Transverse colon (tissue), 4 donors: ENCODE results near the gene SLC25A24. TPM values are rescaled to one million over a fixed set of nuclear protein-coding genes. Genes with fewer than 3 reads are reported as not detected.

Source experiments
- DNase-seq: peaks from one replicate; pipeline ENCODE4 v3.0.0-alpha.2; 2019
- H3K27ac ChIP-seq, 4 donors: fragments of 200-600 bp; sonication (generic); 2 replicates each; pipeline ENCODE4 v1.5.1; 2016 to 2018; ENCODE audit warnings: inconsistent platforms in 4 of 4
- H3K27me3 ChIP-seq: fragments of 200-600 bp; sonication (generic); 2 replicates; pipeline ENCODE4 v1.5.1; 2017; ENCODE audit warnings: inconsistent platforms
- H3K36me3 ChIP-seq, 4 donors: fragments of 200-600 bp; sonication (generic); 2 replicates each; pipeline ENCODE4 v1.5.1; 2017 to 2019; ENCODE audit warnings: inconsistent platforms in 4 of 4
- H3K4me1 ChIP-seq, 4 donors: fragments of 200-600 bp; sonication (generic); 2 replicates each; pipeline ENCODE4 v1.5.1; 2017 to 2020; ENCODE audit warnings: inconsistent platforms in 4 of 4
- H3K4me3 ChIP-seq, 4 donors: fragments of 200-600 bp; sonication (generic); 1 replicate in 1 of 4; 2 replicates in 3 of 4; pipeline versions ENCODE4 v1.5.1 to v1.6.1; 2017 to 2019; ENCODE audit warnings: inconsistent platforms in 4 of 4
- H3K9me3 ChIP-seq, 2 donors: fragments of 200-600 bp; sonication (generic); 2 replicates each; pipeline ENCODE4 v1.5.1; 2017 to 2019; ENCODE audit warnings: inconsistent platforms in 2 of 2
- EP300 ChIP-seq: sonication (generic); formaldehyde crosslinking; IDR thresholded peaks from one replicate; pipeline ENCODE4 v1.6.1; 2017; ENCODE audit warnings: antibody characterized with exemption, low read depth
- POLR2A ChIP-seq: fragments of 450-650 bp; IDR thresholded peaks from one replicate; pipeline ENCODE4 v1.6.1; 2016; ENCODE audit warnings: antibody characterized with exemption, mild to moderate bottlenecking, moderate library complexity
- POLR2AphosphoS5 ChIP-seq, 3 donors: sonication (generic); formaldehyde crosslinking; IDR thresholded peaks; one replicate each; pipeline ENCODE4 v1.6.1; 2016; ENCODE audit warnings: antibody characterized with exemption in 3 of 3
- WGBS, 2 donors: methylation state at CpG; one replicate each; pipeline ENCODE4 v1.1.5; 2018; ENCODE audit warnings: low coverage in 1 of 2; 5-methylcytosine and 5-hydroxymethylcytosine counted together
- in situ Hi-C, 4 donors: fragments of 200-750 bp; cut with MboI; loops; one replicate each; pipeline versions ENCODE4 v1.15.0 to v1.15.1; 2017; ENCODE audit warnings: low sequenced_read_pairs in 3 of 4, low pct_ligation_motif_present in 1 of 4, low pct_unique_long_range_greater_than_20kb in 1 of 4
- intact Hi-C: fragments of 100-400 bp; cut with DNase I; formaldehyde crosslinking; loops from one replicate; pipeline ENCODE4 v1.15.1; 2023; ENCODE audit warnings: low total_unique reads
- total RNA-seq, 4 donors: library from RNA; depleted of rRNA; stranded (reverse); fragments of >200 nt; gene quantifications; one replicate each; pipeline ENCODE4 v1.1.0, GENCODE V29; 2016
- TF ChIP-seq, protein P1 (sequence below), 5 experiments: fragments of 200-600 bp in 3 of 5; fragments of 450-650 bp in 2 of 5; sonication (generic) in 3 of 5; IDR thresholded peaks; 1 replicate in 2 of 5; 2 replicates in 3 of 5; pipeline ENCODE4 v1.5.1; 2016 to 2017; ENCODE audit warnings: antibody characterized with exemption in 5 of 5, inconsistent platforms in 3 of 5, mild to moderate bottlenecking in 2 of 5, moderate library complexity in 1 of 5

The SLC25A24 gene
- total RNA-seq, 4 donors from 2014 or later = 56.5 to 83.0 (median 77.3) TPM

DNA sequence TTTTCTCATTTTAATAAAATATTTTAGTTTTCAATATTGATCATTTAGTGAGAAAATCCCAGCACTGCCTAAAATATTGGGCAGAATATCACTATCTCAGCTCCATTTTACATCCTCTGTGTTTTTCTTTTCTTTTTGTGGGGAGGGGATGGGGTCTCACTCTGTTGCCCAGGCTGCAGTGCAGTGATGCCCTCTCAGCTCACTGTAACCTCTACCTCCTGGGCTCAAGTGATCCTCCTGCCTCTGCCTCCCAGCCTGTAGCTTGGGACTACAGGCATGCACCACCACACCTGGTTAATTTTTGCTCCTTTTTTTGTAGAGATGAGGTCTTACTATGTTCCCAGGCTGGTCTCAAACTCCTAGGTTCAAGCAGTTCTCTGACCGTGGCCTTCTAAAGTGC is 76.1 kb downstream of the SLC25A24 start:
- intact Hi-C loops (no loop called here), in situ Hi-C loops (no loop called here)
- peaks cover 5% of the 10 kb centered on the region for H3K27me3 ChIP-seq
- WGBS, 2 donors = 83 to 87% methylated on average over 1 of the region's 1 CpG
- DNase-seq = no peak
- H3K4me3 ChIP-seq = no peak overlapping the region
- H3K9me3 ChIP-seq = no peaks in the 10 kb centered on the region
- H3K36me3 ChIP-seq = no peaks in the 10 kb centered on the region
- TF ChIP-seq POLR2A (no peak), POLR2AphosphoS5 (IDR thresholded peaks at IDR 0.05) (no peak), EP300 (no peak)
- TF ChIP-seq, protein P1, sequence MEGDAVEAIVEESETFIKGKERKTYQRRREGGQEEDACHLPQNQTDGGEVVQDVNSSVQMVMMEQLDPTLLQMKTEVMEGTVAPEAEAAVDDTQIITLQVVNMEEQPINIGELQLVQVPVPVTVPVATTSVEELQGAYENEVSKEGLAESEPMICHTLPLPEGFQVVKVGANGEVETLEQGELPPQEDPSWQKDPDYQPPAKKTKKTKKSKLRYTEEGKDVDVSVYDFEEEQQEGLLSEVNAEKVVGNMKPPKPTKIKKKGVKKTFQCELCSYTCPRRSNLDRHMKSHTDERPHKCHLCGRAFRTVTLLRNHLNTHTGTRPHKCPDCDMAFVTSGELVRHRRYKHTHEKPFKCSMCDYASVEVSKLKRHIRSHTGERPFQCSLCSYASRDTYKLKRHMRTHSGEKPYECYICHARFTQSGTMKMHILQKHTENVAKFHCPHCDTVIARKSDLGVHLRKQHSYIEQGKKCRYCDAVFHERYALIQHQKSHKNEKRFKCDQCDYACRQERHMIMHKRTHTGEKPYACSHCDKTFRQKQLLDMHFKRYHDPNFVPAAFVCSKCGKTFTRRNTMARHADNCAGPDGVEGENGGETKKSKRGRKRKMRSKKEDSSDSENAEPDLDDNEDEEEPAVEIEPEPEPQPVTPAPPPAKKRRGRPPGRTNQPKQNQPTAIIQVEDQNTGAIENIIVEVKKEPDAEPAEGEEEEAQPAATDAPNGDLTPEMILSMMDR (IDR thresholded peaks at IDR 0.05) = no peak
- H3K4me1 ChIP-seq = peaks cover 0 to 4% (median 0%) of the 10 kb centered on the region in 4 donors
- no peak overlapping the region for H3K27ac ChIP-seq

DNA sequence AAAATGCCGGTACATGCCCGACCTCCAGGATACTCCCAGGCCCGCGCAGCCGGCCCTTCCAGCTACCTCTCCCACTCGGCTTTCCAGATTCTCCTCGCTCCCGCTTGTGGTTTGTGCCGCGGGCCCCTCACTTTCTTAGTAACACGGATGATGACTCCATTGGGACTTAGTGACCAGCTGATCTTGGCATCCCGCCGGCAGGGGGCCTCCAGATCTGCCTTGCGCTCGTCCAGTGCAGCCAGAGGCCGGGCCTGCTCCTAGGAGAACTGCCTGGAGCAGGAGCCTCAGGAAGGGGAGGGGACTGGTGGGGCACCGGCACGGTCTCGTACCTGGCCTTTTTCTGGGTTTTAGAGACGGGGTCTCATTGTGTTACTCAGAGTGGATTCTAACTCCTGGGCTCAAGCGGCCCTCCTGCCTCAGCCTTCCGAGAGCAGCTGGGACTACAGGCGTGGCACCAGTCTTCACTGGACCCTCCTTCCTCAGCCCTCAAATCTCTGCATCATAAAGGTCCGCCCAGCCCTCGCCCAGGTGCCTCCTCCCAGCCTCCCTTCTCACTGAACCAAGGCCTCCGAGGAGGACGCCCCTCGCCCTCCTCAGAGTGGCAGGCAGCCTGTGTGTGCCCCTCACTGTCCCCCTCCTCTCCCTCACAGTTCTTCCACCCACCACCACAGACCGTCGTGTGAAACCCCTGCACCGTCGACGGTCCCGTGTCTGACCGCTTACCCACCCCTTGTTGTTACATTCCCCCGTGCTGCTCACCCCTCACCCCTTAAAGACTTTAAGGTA is 78.6 kb downstream of the SLC25A24 start:
- intact Hi-C loops = no loop called here
- TF ChIP-seq POLR2A = no peak
- TF ChIP-seq POLR2AphosphoS5 (IDR thresholded peaks at IDR 0.05) = no peak
- no peak for TF ChIP-seq EP300
- TF ChIP-seq, protein P1 (IDR thresholded peaks at IDR 0.05) = no peak
- Histone ChIP-seq H3K9me3 (no peaks in the 10 kb centered on the region), H3K36me3 (no peaks in the 10 kb centered on the region), H3K4me1 (peaks cover 0 to 4% (median 0%) of the 10 kb centered on the region in 4 donors), H3K4me3 (no peak overlapping the region), H3K27ac (no peak overlapping the region), H3K27me3 (peaks cover 5% of the 10 kb centered on the region)
- DNase-seq = no peak
- in situ Hi-C loops = no loop called here
- 79 to 85% methylated on average over 4 to 36 of the region's 36 CpGs for WGBS, 2 donors

DNA sequence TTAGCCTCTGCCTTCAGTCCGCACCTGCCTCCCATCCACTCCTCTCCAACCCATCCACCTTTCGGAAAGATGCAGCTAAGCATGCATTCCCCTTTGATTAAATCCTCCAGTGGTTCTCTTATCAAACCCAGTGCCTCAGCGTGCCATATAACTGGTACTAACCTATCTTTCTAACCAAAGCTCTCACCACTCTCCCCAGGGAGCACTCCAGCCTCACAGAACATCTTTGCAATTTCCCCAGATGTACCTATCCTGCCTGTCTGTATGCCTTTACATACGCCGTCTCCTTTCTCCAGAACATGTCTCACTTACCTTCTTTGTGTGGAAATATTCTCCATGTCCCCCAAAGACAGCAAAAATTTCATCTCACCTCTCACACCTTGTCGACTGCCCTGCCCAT is 80.0 kb downstream of the SLC25A24 start:
- H3K27ac ChIP-seq = no peak overlapping the region
- in situ Hi-C loops (no loop called here), intact Hi-C loops (no loop called here)
- no peak overlapping the region for H3K4me3 ChIP-seq
- no peak for DNase-seq
- no peaks in the 10 kb centered on the region for H3K9me3 ChIP-seq
- peaks cover 5% of the 10 kb centered on the region for H3K27me3 ChIP-seq
- H3K36me3 ChIP-seq = no peaks in the 10 kb centered on the region
- WGBS, 2 donors = 86 to 87% methylated on average over 6 of the region's 6 CpGs
- TF ChIP-seq POLR2A = no peak
- TF ChIP-seq EP300 = no peak
- TF ChIP-seq POLR2AphosphoS5 (IDR thresholded peaks at IDR 0.05) = no peak
- TF ChIP-seq, protein P1 (IDR thresholded peaks at IDR 0.05) = no peak
- no peaks in the 10 kb centered on the region for H3K4me1 ChIP-seq

DNA sequence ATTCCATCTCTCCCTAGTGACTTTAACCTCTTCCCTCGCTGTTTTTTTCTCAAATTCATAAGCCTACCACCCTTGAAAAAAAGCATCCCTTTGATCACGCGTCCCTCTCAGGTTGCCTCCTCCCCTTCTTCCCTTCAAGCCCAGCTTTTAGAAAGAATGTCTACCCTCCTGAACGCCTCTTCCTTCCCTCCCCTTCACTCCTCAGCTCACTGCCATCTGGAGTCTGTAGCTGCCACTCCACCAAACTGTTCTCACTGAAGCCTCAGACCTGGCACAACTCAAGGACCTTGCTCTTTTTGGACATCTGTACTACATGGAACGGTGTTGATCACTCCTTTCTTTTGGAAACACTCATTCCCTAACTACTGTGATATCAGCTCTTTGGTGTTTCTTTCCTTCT is 80.6 kb downstream of the SLC25A24 start:
- Histone ChIP-seq H3K4me1 (no peaks in the 10 kb centered on the region), H3K4me3 (no peak overlapping the region), H3K27me3 (peaks cover 5% of the 10 kb centered on the region), H3K27ac (no peak overlapping the region), H3K9me3 (no peaks in the 10 kb centered on the region), H3K36me3 (no peaks in the 10 kb centered on the region)
- in situ Hi-C loops (loop anchor here in 1 of 4 donors (5.0 kb wide), 1 partner anchor 327 kb away; no protein-coding TSS in a partner anchor), intact Hi-C loops (no loop called here)
- DNase-seq = no peak
- no peak for TF ChIP-seq EP300
- TF ChIP-seq POLR2A = no peak
- no peak for TF ChIP-seq POLR2AphosphoS5 (IDR thresholded peaks at IDR 0.05)
- TF ChIP-seq, protein P1 (IDR thresholded peaks at IDR 0.05) = no peak
- WGBS, 2 donors = 52 to 63% methylated on average over 3 to 5 of the region's 5 CpGs
